ENCODE data around the gene MMP27. TPM values are rescaled to one million over a fixed set of nuclear protein-coding genes. Genes with fewer than 3 reads are reported as not detected.

The MMP27 gene
- total RNA-seq, 1 experiment from 2014 or later: not detected

GRCh38 chr11:102655547-102655946, 50.0 kb downstream of the MMP27 start:
- no peak overlapping the region for H3K27ac Mint-ChIP-seq (ENCODE audit: unreplicated experiment)

GRCh38 chr11:102654761-102655160, 50.8 kb downstream of the MMP27 start:
- peaks cover 3% of the 10 kb centered on the region for H3K9me3 Mint-ChIP-seq (ENCODE audit: low read depth, unreplicated experiment)
- BruUV-seq (replicated peaks): no TSS peak
- H3K36me3 Mint-ChIP-seq (ENCODE audit: insufficient read depth, unreplicated experiment): peaks cover 5% of the 10 kb centered on the region
- intact Hi-C loops (cut with micrococcal nuclease; ENCODE audit: unreplicated experiment): no loop called here
- no peaks in the 10 kb centered on the region for H3K27me3 Mint-ChIP-seq (ENCODE audit: unreplicated experiment)
- no peak overlapping the region for H3K27ac Mint-ChIP-seq (ENCODE audit: unreplicated experiment)
- TF ChIP-seq CTCF (IDR thresholded peaks at IDR 0.05; ENCODE audit: unreplicated experiment): no peak
- CTCF ChIA-PET: no interaction called here
- DNase-seq: no peak
- H3K4me3 Mint-ChIP-seq (ENCODE audit: low read depth, unreplicated experiment): no peak overlapping the region
- no peaks in the 10 kb centered on the region for H3K4me1 Mint-ChIP-seq (ENCODE audit: low read depth, unreplicated experiment)

More at GRCh38 chr11:102655547-102655946, 50.0 kb downstream of the MMP27 start:
- peaks cover 3% of the 10 kb centered on the region for H3K9me3 Mint-ChIP-seq (ENCODE audit: low read depth, unreplicated experiment)
- no TSS peak for BruUV-seq (replicated peaks)
- no peaks in the 10 kb centered on the region for H3K4me1 Mint-ChIP-seq (ENCODE audit: low read depth, unreplicated experiment)
- no peak for TF ChIP-seq CTCF (IDR thresholded peaks at IDR 0.05; ENCODE audit: unreplicated experiment)
- no peak overlapping the region for H3K4me3 Mint-ChIP-seq (ENCODE audit: low read depth, unreplicated experiment)
- CTCF ChIA-PET: no interaction called here
- H3K27me3 Mint-ChIP-seq (ENCODE audit: unreplicated experiment): no peaks in the 10 kb centered on the region
- peaks cover 5% of the 10 kb centered on the region for H3K36me3 Mint-ChIP-seq (ENCODE audit: insufficient read depth, unreplicated experiment)
- DNase-seq: no peak
- intact Hi-C loops (cut with micrococcal nuclease; ENCODE audit: unreplicated experiment): no loop called here

- CTCF ChIA-PET: interaction anchor here (0.9 kb wide), 1 partner anchor 53 kb away, joined by 4 read pairs; no protein-coding TSS in a partner anchor
- intact Hi-C loops (cut with micrococcal nuclease; ENCODE audit: unreplicated experiment): no loop called here
- Mint-ChIP-seq H3K36me3 (ENCODE audit: insufficient read depth, unreplicated experiment) (peaks cover 5% of the 10 kb centered on the region), H3K27me3 (ENCODE audit: unreplicated experiment) (no peaks in the 10 kb centered on the region), H3K4me3 (ENCODE audit: low read depth, unreplicated experiment) (no peak overlapping the region), H3K9me3 (ENCODE audit: low read depth, unreplicated experiment) (peaks cover 3% of the 10 kb centered on the region), H3K4me1 (ENCODE audit: low read depth, unreplicated experiment) (no peaks in the 10 kb centered on the region), H3K27ac (ENCODE audit: unreplicated experiment) (no peak overlapping the region)
- no peak for DNase-seq
- no peak for TF ChIP-seq CTCF (IDR thresholded peaks at IDR 0.05; ENCODE audit: unreplicated experiment)
- BruUV-seq (replicated peaks): no TSS peak
Observed at GRCh38 chr11:102653744-102654291, 51.8 kb downstream of the MMP27 start.

- H3K4me1 Mint-ChIP-seq (ENCODE audit: low read depth, unreplicated experiment): peaks cover 8% of the 10 kb centered on the region
- intact Hi-C loops (cut with micrococcal nuclease; ENCODE audit: unreplicated experiment): no loop called here
- no peak for TF ChIP-seq CTCF (IDR thresholded peaks at IDR 0.05; ENCODE audit: unreplicated experiment)
- no peaks in the 10 kb centered on the region for H3K36me3 Mint-ChIP-seq (ENCODE audit: insufficient read depth, unreplicated experiment)
- H3K4me3 Mint-ChIP-seq (ENCODE audit: low read depth, unreplicated experiment): no peak overlapping the region
- H3K27ac Mint-ChIP-seq (ENCODE audit: unreplicated experiment): no peak overlapping the region
- H3K27me3 Mint-ChIP-seq (ENCODE audit: unreplicated experiment): no peaks in the 10 kb centered on the region
- no peak for DNase-seq
- CTCF ChIA-PET: no interaction called here
- H3K9me3 Mint-ChIP-seq (ENCODE audit: low read depth, unreplicated experiment): no peaks in the 10 kb centered on the region
- BruUV-seq (replicated peaks): no TSS peak
Observed at GRCh38 chr11:102647430-102647829, 58.1 kb downstream of the MMP27 start.
